VCaP (cell line): Measurements from ENCODE around the gene TMEM147.

Experiments
- H3K27ac ChIP-seq: fragments of 450-650 bp; 2 replicates; pipeline ENCODE4 v1.5.1; 2017
- CTCF ChIP-seq: fragments of 450-650 bp; conservative IDR thresholded peaks from 2 replicates; pipeline ENCODE4 v1.5.1; 2017; ENCODE audit warnings: mild to moderate bottlenecking, moderate library complexity

Gene TMEM147

GRCh38 chr19:35556846-35557538 is 11.6 kb downstream of the TMEM147 start:
- TF ChIP-seq CTCF: no peak

GRCh38 chr19:35557539-35558399 is 12.3 kb downstream of the TMEM147 start:
- no peak overlapping the region for H3K27ac ChIP-seq
- no peak for TF ChIP-seq CTCF

More at GRCh38 chr19:35556846-35557538, 11.6 kb downstream of the TMEM147 start:
- no peak overlapping the region for H3K27ac ChIP-seq

- H3K27ac ChIP-seq: no peak overlapping the region
- TF ChIP-seq CTCF: no peak
Measured at GRCh38 chr19:35558400-35559280, 13.2 kb downstream of the TMEM147 start.

- TF ChIP-seq CTCF: no peak
- H3K27ac ChIP-seq: no peak overlapping the region
Measured at GRCh38 chr19:35559281-35559659, 13.8 kb downstream of the TMEM147 start.

GRCh38 chr19:35559781-35560180 is 14.4 kb downstream of the TMEM147 start:
- TF ChIP-seq CTCF: no peak
- H3K27ac ChIP-seq: no peak overlapping the region

- TF ChIP-seq CTCF: no peak
Measured at GRCh38 chr19:35560271-35560670, 14.8 kb downstream of the TMEM147 start.

GRCh38 chr19:35560677-35561076 is 15.3 kb downstream of the TMEM147 start:
- H3K27ac ChIP-seq: no peak overlapping the region
- TF ChIP-seq CTCF: no peak

More at GRCh38 chr19:35560271-35560670, 14.8 kb downstream of the TMEM147 start:
- H3K27ac ChIP-seq: no peak overlapping the region
